GM23338 (cell line): Measurements from ENCODE around the gene PITHD1. TPM values are rescaled to one million over a fixed set of nuclear protein-coding genes. Genes with fewer than 3 reads are reported as not detected.

Experiments used
- ATAC-seq: fragments of 200-7000 bp; cut with Tn5 transposase; 3 replicates; pipeline ENCODE4 v1.9.1; 2020
- DNase-seq: peaks from one replicate; pipeline ENCODE4 v3.0.0-alpha.2; 2015; ENCODE audit warnings: low spot score
- H2AFZ ChIP-seq: fragments of 200-600 bp; sonication (generic); 2 replicates; pipeline ENCODE4 v1.8.0; 2016; ENCODE audit warnings: antibody characterized with exemption, mild to moderate bottlenecking, moderate library complexity
- H3F3A ChIP-seq: fragments of 200-600 bp; sonication (generic); replicated peaks from 2 replicates; pipeline ENCODE4 v1.8.0; 2017; ENCODE audit warnings: antibody characterized with exemption, mixed run types, low read depth
- H3K27ac ChIP-seq: fragments of 200-600 bp; sonication (generic); 2 replicates; pipeline ENCODE4 v1.6.1; 2016; ENCODE audit warnings: low read depth
- H3K27me3 ChIP-seq: fragments of 200-600 bp; sonication (generic); 2 replicates; pipeline ENCODE4 v1.8.0; 2016; ENCODE audit warnings: mild to moderate bottlenecking, mixed run types, moderate library complexity; ENCODE audit not compliant: insufficient read depth
- H3K36me3 ChIP-seq: fragments of 200-600 bp; sonication (generic); 2 replicates; pipeline ENCODE4 v1.8.0; 2016; ENCODE audit warnings: mild to moderate bottlenecking; ENCODE audit not compliant: insufficient read depth
- H3K4me1 ChIP-seq: fragments of 200-600 bp; sonication (generic); 2 replicates; pipeline ENCODE4 v1.8.0; 2016; ENCODE audit warnings: mild to moderate bottlenecking, moderate library complexity; ENCODE audit not compliant: insufficient read depth
- H3K4me2 ChIP-seq: fragments of 200-600 bp; sonication (generic); 2 replicates; pipeline ENCODE4 v1.7.1; 2017; ENCODE audit warnings: mixed run types
- H3K4me3 ChIP-seq: fragments of 200-600 bp; sonication (generic); 2 replicates; pipeline ENCODE4 v1.6.1; 2016; ENCODE audit warnings: mixed run types
- H3K79me2 ChIP-seq: fragments of 200-600 bp; sonication (generic); replicated peaks from 2 replicates; pipeline ENCODE4 v1.8.0; 2017; ENCODE audit warnings: mild to moderate bottlenecking; ENCODE audit not compliant: insufficient read depth
- H3K9me2 ChIP-seq: fragments of 200-600 bp; sonication (generic); 2 replicates; pipeline ENCODE4 v1.8.0; 2017; ENCODE audit not compliant: insufficient read depth
- H4K20me1 ChIP-seq: fragments of 200-600 bp; sonication (generic); replicated peaks from 2 replicates; pipeline ENCODE4 v1.8.0; 2017; ENCODE audit warnings: mild to moderate bottlenecking; ENCODE audit not compliant: insufficient read depth
- H3K27ac Mint-ChIP-seq: 2 replicates; pipeline ENCODE4 v1.8.0; 2020; ENCODE audit warnings: inconsistent platforms, mild to moderate bottlenecking, moderate library complexity, mixed read lengths
- H3K27me3 Mint-ChIP-seq: 3 replicates; pipeline ENCODE4 v1.8.0; 2022; ENCODE audit warnings: low read depth, mild to moderate bottlenecking, moderate library complexity, mixed read lengths, inconsistent platforms; ENCODE audit not compliant: insufficient read depth, poor library complexity
- H3K36me3 Mint-ChIP-seq: 3 replicates; pipeline ENCODE4 v1.8.0; 2021; ENCODE audit warnings: low read depth, mild to moderate bottlenecking, inconsistent platforms, moderate library complexity, mixed read lengths
- H3K4me1 Mint-ChIP-seq: 3 replicates; pipeline ENCODE4 v1.8.0; 2020; ENCODE audit warnings: mild to moderate bottlenecking, inconsistent platforms, mixed read lengths
- H3K4me3 Mint-ChIP-seq: 3 replicates; pipeline ENCODE4 v1.8.0; 2021; ENCODE audit warnings: moderate library complexity, mild to moderate bottlenecking, inconsistent platforms, mixed read lengths
- H3K9me3 Mint-ChIP-seq: 3 replicates; pipeline ENCODE4 v1.8.0; 2020; ENCODE audit warnings: moderate library complexity, mild to moderate bottlenecking, inconsistent platforms, mixed read lengths
- CREB1 ChIP-seq: fragments of 250-450 bp; sonication (Bioruptor Pico); IDR thresholded peaks from 2 replicates; pipeline ENCODE4 v1.5.0; 2020; ENCODE audit warnings: low read depth, mild to moderate bottlenecking, moderate library complexity
- CTCF ChIP-seq, 2 experiments: fragments of 200-600 bp in 1 of 2; sonication (generic) in 1 of 2; conservative IDR thresholded peaks; 2 replicates each; pipeline versions ENCODE4 v1.5.1 to v1.6.1; 2016 to 2017; ENCODE audit warnings: antibody characterized with exemption in 2 of 2, low read depth in 2 of 2, mild to moderate bottlenecking in 2 of 2, moderate library complexity in 1 of 2
- ETS1 ChIP-seq: IDR thresholded peaks from 2 replicates; pipeline ENCODE4 v1.6.1; 2016; ENCODE audit warnings: antibody characterized with exemption
- EZH2 ChIP-seq: fragments of 200-600 bp; sonication (generic); IDR thresholded peaks from one replicate; pipeline ENCODE4 v1.8.0; 2017; ENCODE audit warnings: antibody characterized with exemption, mild to moderate bottlenecking, low read depth; ENCODE audit not compliant: unreplicated experiment
- EZH2phosphoT487 ChIP-seq: fragments of 200-600 bp; sonication (generic); IDR thresholded peaks from one replicate; pipeline ENCODE4 v1.8.1; 2018; ENCODE audit warnings: antibody characterized with exemption; ENCODE audit not compliant: unreplicated experiment
- JUNB ChIP-seq: IDR thresholded peaks from one replicate; pipeline ENCODE4 v1.6.1; 2016; ENCODE audit warnings: antibody characterized with exemption; ENCODE audit not compliant: unreplicated experiment
- NANOG ChIP-seq: IDR thresholded peaks from 2 replicates; pipeline ENCODE4 v1.6.1; 2016; ENCODE audit warnings: antibody characterized with exemption, borderline replicate concordance
- POLR2AphosphoS5 ChIP-seq: IDR thresholded peaks from 2 replicates; pipeline ENCODE4 v1.6.1; 2016; ENCODE audit warnings: antibody characterized with exemption, low read depth
- STAT1 ChIP-seq: IDR thresholded peaks from one replicate; pipeline ENCODE4 v1.6.1; 2016; ENCODE audit warnings: antibody characterized with exemption; ENCODE audit not compliant: unreplicated experiment
- ZNF114 ChIP-seq: fragments of 250-450 bp; sonication (Bioruptor Pico); IDR thresholded peaks from 2 replicates; pipeline ENCODE4 v1.5.0; 2020; ENCODE audit warnings: mild to moderate bottlenecking, moderate library complexity
- ZNF331 ChIP-seq: fragments of 250-450 bp; sonication (Bioruptor Pico); IDR thresholded peaks from 2 replicates; pipeline ENCODE4 v1.5.0; 2020; ENCODE audit warnings: low read depth, mild to moderate bottlenecking, moderate library complexity
- ZNF462 ChIP-seq: fragments of 250-450 bp; sonication (Bioruptor Pico); IDR thresholded peaks from 2 replicates; pipeline ENCODE4 v1.5.0; 2020; ENCODE audit warnings: mild to moderate bottlenecking, moderate library complexity
- polyA plus RNA-seq: library from polyadenylated mRNA; unstranded; fragments of >200 nt; fragmentation: Nextera tagmentation; extraction: Ambion mirVana; gene quantifications from 2 replicates; pipeline ENCODE4 v1.2.1, GENCODE V29; 2016
- total RNA-seq: library from RNA; depleted of rRNA; stranded (reverse); fragments of >200 nt; shearing (Covaris generic); gene quantifications from 2 replicates; pipeline ENCODE4 v1.2.3, GENCODE V29; 2014
- TF ChIP-seq, protein P1 (sequence below): IDR thresholded peaks from one replicate; pipeline ENCODE4 v1.6.1; 2018; ENCODE audit warnings: antibody characterized with exemption; ENCODE audit not compliant: unreplicated experiment

Gene PITHD1
- total and polyA plus RNA-seq, 2 experiments from 2014 or later: 52.9 to 99.0 TPM

DNA sequence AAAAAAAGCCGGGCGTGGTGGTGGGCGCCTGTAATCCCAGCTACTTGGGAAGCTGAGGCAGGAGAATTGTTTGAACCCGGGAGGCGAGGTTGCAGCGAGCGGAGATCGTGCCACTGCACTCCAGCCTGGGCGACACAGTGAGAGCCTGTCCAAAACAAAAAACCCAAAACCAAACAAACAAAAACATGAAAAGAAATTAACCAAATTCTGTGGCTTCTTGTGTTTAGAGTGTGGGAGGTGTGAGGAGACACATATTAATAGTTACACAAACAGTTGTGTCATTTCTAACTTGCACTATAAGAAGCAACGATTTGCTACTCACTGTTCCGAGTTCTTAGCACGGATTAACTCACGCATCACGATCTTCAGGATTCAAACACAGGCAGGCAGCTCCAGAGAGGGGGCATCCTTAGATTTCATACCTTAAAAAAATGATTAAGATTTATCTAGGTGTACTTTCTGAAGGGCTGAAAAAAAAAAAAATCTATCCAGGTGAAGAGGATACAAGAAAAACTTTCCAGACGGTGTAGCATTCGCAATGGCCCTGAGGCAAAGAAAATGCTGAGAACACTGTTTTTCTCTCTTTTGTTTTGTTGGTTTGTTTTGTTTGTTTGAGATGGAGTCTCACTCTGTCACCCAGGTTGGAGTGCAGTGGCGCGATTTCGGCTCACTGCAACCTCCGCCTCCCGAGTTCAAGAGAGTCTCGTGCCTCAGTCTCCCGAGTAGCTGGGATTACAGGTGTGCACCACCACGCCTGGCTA lies 47.7 kb downstream of the PITHD1 start:
- Histone ChIP-seq H3K4me1 (peaks cover 7% of the 10 kb centered on the region), H3F3A (0 out of 2 replicates have a peak, but pooled peaks cover 6% of the 10 kb centered on the region), H4K20me1 (no peaks in the 10 kb centered on the region), H2AFZ (peak overlapping the region; percentile 78), H3K4me3 (peak overlapping the region; percentile 98), H3K4me2 (peak overlapping the region; percentile 89), H3K27me3 (no peaks in the 10 kb centered on the region), H3K79me2 (no peaks in the 10 kb centered on the region; the same call in 1 of the 2 replicates), H3K36me3 (no peaks in the 10 kb centered on the region), H3K9me2 (no peaks in the 10 kb centered on the region), H3K27ac (peak overlapping the region; percentile 97; the same call in 1 of the 2 replicates)
- ATAC-seq (no peak), DNase-seq (no peak)
- TF ChIP-seq ZNF331 (CRISPR knock-in tag) (no peak), EZH2 (no peak), POLR2AphosphoS5 (no peak), JUNB (no peak), CTCF (conservative IDR thresholded peaks at IDR 0.05; ENCODE audit: low read depth in 2 of 2) (no peak), ETS1 (no peak), STAT1 (no peak), NANOG (no peak), ZNF462 (CRISPR knock-in tag) (no peak), CREB1 (CRISPR knock-in tag) (no peak), ZNF114 (CRISPR knock-in tag) (no peak), EZH2phosphoT487 (no peak)
- TF ChIP-seq, protein P1, sequence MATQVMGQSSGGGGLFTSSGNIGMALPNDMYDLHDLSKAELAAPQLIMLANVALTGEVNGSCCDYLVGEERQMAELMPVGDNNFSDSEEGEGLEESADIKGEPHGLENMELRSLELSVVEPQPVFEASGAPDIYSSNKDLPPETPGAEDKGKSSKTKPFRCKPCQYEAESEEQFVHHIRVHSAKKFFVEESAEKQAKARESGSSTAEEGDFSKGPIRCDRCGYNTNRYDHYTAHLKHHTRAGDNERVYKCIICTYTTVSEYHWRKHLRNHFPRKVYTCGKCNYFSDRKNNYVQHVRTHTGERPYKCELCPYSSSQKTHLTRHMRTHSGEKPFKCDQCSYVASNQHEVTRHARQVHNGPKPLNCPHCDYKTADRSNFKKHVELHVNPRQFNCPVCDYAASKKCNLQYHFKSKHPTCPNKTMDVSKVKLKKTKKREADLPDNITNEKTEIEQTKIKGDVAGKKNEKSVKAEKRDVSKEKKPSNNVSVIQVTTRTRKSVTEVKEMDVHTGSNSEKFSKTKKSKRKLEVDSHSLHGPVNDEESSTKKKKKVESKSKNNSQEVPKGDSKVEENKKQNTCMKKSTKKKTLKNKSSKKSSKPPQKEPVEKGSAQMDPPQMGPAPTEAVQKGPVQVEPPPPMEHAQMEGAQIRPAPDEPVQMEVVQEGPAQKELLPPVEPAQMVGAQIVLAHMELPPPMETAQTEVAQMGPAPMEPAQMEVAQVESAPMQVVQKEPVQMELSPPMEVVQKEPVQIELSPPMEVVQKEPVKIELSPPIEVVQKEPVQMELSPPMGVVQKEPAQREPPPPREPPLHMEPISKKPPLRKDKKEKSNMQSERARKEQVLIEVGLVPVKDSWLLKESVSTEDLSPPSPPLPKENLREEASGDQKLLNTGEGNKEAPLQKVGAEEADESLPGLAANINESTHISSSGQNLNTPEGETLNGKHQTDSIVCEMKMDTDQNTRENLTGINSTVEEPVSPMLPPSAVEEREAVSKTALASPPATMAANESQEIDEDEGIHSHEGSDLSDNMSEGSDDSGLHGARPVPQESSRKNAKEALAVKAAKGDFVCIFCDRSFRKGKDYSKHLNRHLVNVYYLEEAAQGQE: no peak
- Mint-ChIP-seq H3K27ac (peak overlapping the region; percentile 92; the same call in 1 of the 2 replicates), H3K27me3 (peaks cover 14% of the 10 kb centered on the region), H3K36me3 (no peaks in the 10 kb centered on the region), H3K9me3 (no peaks in the 10 kb centered on the region), H3K4me1 (peaks cover 3% of the 10 kb centered on the region; the same call in 2 of the 3 replicates), H3K4me3 (peak overlapping the region; percentile 93)
